DMS79 treated with DMSO at 0.1 percent for 48 hours (cell line): ENCODE measurements around the gene NUB1.
A peak's percentile ranks its signal among the peaks of the same experiment; 100 is the strongest.

Experiments
- DNase-seq: peaks from one replicate; lab custom pipeline; 2025; lab: John Stamatoyannopoulos, UW

NUB1 gene

DNA sequence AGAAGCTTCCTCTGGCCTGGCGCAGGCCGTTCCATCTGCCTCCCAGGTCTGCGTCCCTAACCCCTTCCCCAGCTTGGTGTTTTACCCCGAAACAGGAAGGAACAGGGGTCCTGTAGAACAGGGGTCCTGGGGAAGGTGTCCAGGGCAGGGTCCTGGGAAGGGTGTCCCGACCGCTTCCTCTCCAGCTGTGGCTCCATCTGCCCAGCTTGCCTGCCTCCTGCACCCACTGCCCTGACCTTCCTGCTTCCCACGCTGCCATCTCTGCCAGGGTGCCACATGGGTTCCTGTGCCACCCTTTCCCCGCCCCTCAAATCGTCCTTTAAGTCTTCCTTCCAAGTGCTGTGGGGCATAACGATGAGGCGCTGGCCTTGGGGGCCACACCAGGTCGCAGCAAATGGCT lies 35.8 kb downstream of the NUB1 start:
- DNase-seq: no peak

GRCh38 chr7:151378011-151378410 lies 36.4 kb downstream of the NUB1 start:
- DNase-seq: no peak

DNA sequence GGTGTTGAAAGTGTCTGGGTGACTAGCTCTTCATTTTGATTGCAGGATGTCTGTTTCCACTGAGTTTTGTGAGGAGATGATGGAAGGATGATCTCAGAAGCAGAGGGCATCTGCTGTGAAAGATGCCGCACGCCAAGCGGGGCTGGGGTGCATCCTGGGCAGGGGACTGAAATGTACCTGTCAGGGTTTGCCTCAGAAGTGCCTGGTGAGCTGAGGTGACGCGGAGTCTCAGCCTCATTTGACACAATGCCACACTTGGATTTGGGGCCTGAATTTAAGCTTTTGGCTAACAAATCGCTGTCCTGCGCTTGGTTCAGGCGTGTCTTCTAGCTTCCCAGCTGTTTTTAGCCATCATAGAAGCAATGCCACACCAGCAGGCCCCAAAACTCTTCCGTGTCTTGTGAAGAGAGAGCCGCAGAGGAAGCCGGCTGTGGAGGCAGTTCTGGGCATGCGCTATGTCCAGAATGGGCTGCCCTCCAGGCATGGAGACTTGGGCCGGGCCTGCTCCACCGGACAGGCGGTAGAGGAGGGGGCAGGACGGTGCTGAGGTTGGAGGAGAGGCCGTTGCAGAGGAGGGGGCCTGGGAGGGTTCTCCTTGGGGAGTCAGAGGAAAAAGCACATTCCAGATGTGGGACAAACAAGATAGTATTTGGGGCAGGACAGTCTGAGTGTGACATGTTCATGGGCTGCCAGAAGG lies 37.0 kb downstream of the NUB1 start:
- no peak for DNase-seq

DNA sequence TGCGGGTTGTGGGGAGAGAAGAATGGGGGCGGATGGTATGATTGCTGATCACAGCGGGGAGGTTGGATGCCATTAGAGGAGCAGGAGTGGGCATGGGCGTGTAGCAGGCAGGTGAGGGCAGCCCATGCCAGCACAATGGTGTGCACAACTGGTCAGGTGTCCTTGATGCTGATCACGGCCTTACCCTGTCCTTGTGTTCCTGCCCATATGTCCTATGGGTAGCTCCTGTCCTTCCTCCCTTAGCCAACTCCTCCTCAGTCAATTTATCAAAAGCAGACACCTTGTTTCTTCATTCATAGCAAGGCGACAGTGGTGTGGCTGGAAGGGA lies 37.5 kb downstream of the NUB1 start:
- no peak for DNase-seq

DNA sequence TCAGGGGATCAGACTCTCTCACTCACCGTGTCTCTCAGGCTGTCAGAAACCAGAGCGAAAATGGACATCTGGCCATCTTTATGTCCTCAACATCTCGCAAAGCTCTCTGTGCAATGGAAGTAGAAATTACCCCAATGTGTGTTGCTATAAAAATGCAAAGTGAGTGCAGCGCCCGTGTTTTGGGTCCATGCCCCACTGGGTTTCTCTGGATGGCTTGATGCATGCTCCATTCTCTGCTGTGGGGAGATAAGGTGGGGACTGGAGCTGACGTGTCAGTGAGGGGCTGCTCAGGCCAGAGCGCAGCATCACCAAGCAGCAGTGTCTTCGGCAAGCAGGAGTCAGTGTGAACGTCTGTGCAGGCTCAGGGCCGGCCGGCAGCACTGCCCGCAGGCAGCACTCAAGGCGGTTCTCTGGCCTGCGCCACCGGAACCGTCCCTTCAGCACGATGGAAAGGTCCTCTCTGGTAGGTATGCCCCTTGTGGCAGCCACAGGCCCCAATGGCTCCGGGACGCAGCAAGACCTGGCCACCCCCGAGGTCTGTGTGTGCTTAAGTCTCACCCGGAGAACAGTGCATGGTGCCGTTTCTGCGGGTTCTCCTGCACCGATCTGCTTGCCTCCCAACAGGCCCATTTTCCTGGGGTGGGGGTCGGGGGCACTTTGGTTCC lies 38.1 kb downstream of the NUB1 start:
- no peak for DNase-seq

DNA sequence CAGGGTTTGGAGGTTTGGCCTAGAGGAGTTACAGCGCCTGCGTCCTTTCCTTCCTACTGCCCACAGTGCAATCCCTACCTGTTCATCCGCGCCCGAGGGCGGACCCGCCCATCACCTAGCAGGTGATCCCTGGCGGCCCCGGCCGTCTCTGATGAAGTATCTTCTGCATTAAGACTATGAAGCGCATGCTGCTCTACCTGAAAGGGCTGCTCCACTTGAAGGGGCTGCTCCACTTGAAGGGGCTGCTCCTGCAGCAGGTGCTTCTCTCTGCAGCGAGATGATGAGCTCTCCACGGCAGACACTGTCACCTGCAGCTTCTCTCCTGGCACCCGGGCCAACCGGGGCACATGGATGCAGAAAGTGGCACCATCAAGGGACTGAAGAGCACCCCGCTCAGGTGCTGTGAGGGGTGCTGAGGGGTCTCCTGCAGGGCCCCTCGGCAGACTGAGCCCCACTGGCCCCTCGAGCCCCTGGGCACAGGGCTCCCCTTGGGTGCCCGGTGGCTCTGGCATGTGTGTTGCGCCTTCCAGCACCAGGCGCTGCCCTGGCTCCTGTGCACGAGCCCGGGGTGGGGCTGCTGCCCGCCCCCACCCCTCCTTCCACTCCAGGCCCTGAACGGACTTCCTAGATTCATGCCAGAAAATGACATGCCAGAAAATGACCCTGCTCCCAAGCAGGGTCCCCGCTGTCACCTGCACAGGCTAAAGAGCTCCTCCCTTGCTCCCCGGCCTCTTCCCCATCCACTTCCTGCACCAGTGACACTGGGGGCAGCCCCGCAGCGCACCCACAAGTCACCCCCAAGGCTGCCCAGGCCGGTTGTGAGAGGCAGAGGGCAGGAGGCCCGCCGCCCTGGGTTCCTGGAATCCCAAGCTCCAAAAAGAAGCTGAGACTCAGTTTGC lies 38.8 kb downstream of the NUB1 start:
- DNase-seq: no peak

- DNase-seq: no peak
Observed at GRCh38 chr7:151381098-151381347, 39.4 kb downstream of the NUB1 start.

DNA sequence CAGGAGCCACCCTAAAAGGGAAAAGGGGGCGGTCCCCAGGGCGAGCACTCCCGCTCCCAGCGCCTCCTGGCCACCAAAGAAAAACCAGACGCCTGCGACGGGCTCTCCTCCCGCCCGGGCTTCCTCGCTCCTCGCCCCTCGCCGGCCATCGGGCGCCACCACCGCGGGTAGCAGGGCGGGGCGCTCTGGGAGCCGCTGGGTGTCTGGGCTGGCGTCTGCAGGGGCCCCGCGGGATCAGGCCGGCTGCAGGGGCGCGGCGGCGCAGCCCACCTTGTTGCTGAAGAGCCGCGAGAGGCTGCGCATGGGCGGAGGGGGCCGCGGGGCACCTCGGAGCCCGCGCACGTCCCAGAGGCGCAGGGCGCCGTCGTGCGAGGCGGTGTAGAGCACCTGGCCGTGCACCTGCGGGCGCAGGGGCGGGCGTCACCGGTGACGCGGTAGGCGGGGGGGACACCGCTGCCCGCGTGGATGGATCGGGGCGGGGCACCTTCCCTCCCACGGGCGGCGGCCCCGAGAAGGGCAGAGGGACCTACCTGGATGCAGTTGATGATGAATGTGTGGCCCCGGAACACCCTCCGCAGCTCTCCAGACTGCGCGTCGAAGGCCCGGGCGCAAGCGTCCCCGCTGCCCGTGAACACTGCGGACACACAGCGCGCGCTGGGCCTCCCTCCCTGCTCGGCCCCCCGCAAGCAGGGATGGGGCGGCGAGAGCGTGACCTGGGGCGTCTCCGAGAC lies 39.9 kb downstream of the NUB1 start:
- no peak for DNase-seq

GRCh38 chr7:151382079-151382885 lies 40.7 kb downstream of the NUB1 start:
- DNase-seq: peak; percentile 11

GRCh38 chr7:151383638-151384351 lies 42.2 kb downstream of the NUB1 start:
- no peak for DNase-seq

- DNase-seq: no peak
Observed at GRCh38 chr7:151384352-151384697, 42.7 kb downstream of the NUB1 start.

GRCh38 chr7:151384776-151385625 lies 43.4 kb downstream of the NUB1 start:
- no peak for DNase-seq

GRCh38 chr7:151385626-151386300 lies 44.2 kb downstream of the NUB1 start:
- no peak for DNase-seq

DNA sequence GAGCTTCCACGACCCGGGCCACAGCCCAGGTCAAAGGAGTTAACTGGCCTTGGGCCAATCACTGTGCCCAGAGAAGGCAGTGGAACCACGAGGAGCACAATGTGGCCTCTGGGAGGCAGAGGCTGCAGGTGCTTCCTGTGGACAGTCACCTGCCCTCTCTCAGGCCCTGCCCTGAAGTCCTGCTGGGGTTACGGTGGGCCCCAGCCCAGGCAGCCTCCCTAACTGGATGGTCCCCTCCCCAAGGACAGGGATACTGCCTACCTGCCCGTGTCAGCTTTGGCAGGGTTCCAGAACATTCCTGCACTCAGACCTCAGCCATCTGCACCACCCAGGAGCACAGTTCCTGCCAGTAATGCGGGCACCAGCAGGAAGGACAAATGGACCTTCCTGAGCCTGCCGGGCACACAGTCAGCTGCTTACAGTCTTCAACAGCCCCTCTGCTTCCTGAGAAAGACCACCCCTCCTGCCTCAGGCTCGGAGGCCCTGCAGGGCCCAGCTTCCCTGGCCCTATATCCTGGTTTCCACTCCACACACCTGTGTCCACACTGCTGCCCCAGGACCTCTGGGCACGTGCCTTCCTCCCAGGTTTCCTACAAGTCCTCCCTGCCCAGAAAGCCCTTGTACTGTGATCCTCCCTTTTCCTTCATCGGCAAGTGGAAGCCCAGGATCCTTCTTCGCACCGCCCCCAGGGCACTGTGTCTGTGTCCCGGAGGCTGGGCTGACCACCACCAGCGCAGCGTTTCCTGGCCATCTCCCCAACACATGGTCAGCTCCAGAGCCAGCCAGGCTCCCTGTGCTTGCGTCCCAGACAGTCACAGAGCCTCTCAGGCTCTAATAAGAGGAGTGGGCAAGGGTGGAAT lies 44.9 kb downstream of the NUB1 start:
- no peak for DNase-seq

GRCh38 chr7:151387161-151388006 lies 45.8 kb downstream of the NUB1 start:
- DNase-seq: no peak

DNA sequence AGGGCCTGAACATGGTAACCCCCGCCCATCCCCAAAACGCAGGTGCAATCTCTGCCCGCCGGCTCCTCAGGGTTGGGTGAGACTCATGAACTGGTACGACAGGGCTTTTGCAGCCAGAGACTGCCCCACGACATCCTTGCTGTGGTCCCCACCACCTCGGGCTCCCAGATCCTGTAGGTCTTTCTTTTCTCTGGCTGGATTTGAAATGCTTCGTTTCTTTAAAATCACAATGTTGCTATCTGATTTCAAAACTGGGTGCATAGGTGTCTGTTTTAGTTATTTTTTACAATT lies 46.3 kb downstream of the NUB1 start:
- no peak for DNase-seq

DNA sequence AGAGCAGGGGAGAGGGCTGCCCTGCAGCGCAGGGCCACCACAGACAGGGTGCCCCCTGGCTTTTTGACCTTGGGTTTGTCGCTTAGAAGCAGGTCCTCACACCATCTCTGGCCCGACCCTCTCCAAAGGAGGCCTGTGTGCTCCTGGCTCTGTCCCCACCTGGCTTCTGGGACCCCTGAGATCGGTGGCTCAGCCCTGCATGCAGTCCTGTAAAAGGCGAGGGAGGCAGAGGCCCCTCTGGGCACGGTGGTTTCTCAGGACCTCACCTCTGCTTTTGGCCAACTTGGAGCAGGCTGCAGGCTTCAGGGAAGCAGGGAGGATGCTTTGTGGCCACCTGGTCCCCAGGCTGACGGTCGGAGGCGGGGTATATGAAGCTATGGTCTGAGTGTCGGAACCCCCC lies 46.8 kb downstream of the NUB1 start:
- no peak for DNase-seq
